ENCODE measurements around the gene RC3H1. TPM values are rescaled to one million over a fixed set of nuclear protein-coding genes. Genes with fewer than 3 reads are reported as not detected.

RC3H1 gene
- total RNA-seq, 1 donor from 2014 or later: 56.7 TPM

- Mint-ChIP-seq H3K27me3 (ENCODE audit: unreplicated experiment) (peaks cover 5% of the 10 kb centered on the region), H3K4me3 (ENCODE audit: unreplicated experiment) (no peak overlapping the region), H3K4me1 (ENCODE audit: unreplicated experiment) (peaks cover 9% of the 10 kb centered on the region), H3K27ac (ENCODE audit: unreplicated experiment) (no peak overlapping the region), H3K36me3 (ENCODE audit: low read depth, unreplicated experiment) (peaks cover 4% of the 10 kb centered on the region), H3K9me3 (ENCODE audit: unreplicated experiment) (no peaks in the 10 kb centered on the region)
- no peak for DNase-seq (ENCODE audit: low spot score)
- TF ChIP-seq CTCF (IDR thresholded peaks at IDR 0.05; ENCODE audit: unreplicated experiment): no peak
Measured at GRCh38 chr1:173925306-173926242, 96.6 kb downstream of the RC3H1 start.

GRCh38 chr1:173920861-173921260 lies 101.3 kb downstream of the RC3H1 start:
- Mint-ChIP-seq H3K36me3 (ENCODE audit: low read depth, unreplicated experiment) (peaks cover 1% of the 10 kb centered on the region), H3K9me3 (ENCODE audit: unreplicated experiment) (no peaks in the 10 kb centered on the region), H3K4me3 (ENCODE audit: unreplicated experiment) (no peak overlapping the region), H3K27ac (ENCODE audit: unreplicated experiment) (no peak overlapping the region), H3K4me1 (ENCODE audit: unreplicated experiment) (peaks cover 5% of the 10 kb centered on the region), H3K27me3 (ENCODE audit: unreplicated experiment) (peaks cover 3% of the 10 kb centered on the region)
- no peak for TF ChIP-seq CTCF (IDR thresholded peaks at IDR 0.05; ENCODE audit: unreplicated experiment)
- no peak for DNase-seq (ENCODE audit: low spot score)

- Mint-ChIP-seq H3K27me3 (ENCODE audit: unreplicated experiment) (peaks cover 7% of the 10 kb centered on the region), H3K4me3 (ENCODE audit: unreplicated experiment) (no peak overlapping the region), H3K4me1 (ENCODE audit: unreplicated experiment) (peaks cover 5% of the 10 kb centered on the region), H3K27ac (ENCODE audit: unreplicated experiment) (no peak overlapping the region), H3K9me3 (ENCODE audit: unreplicated experiment) (no peaks in the 10 kb centered on the region), H3K36me3 (ENCODE audit: low read depth, unreplicated experiment) (peaks cover 4% of the 10 kb centered on the region)
- no peak for DNase-seq (ENCODE audit: low spot score)
- TF ChIP-seq CTCF (IDR thresholded peaks at IDR 0.05; ENCODE audit: unreplicated experiment): no peak
Measured at GRCh38 chr1:173917635-173918493, 104.3 kb downstream of the RC3H1 start.

GRCh38 chr1:173917149-173917548 lies 105.0 kb downstream of the RC3H1 start, which contains the start of gene SERPINC1:
Gene SERPINC1, minus strand, starts transcription at chr1:173917327. Its CDS starts 68 bp downstream, at chr1:173917259.
- Mint-ChIP-seq H3K27me3 (ENCODE audit: unreplicated experiment) (peaks cover 7% of the 10 kb centered on the region), H3K4me3 (ENCODE audit: unreplicated experiment) (no peak within 1 kb of the TSS), H3K36me3 (ENCODE audit: low read depth, unreplicated experiment) (peaks cover 4% of the 10 kb centered on the region), H3K27ac (ENCODE audit: unreplicated experiment) (no peak within 1 kb of the TSS), H3K9me3 (ENCODE audit: unreplicated experiment) (no peaks in the 10 kb centered on the region), H3K4me1 (ENCODE audit: unreplicated experiment) (peaks cover 5% of the 10 kb centered on the region)
- no peak for DNase-seq (ENCODE audit: low spot score)
- no peak for TF ChIP-seq CTCF (IDR thresholded peaks at IDR 0.05; ENCODE audit: unreplicated experiment)

All from endothelial cell (in vitro differentiated cells).